Epithelial cell of esophagus (primary cell): Measurements from ENCODE around the gene RRAS.

ENCODE experiments used
- DNase-seq: peaks from one replicate; pipeline ENCODE4 v3.0.0; 2010; ENCODE audit warnings: low read depth
- H3K4me3 ChIP-seq: 2 replicates; pipeline ENCODE4 v1.5.1; 2011; ENCODE audit warnings: mild to moderate bottlenecking, low read length, control low read depth
- TF ChIP-seq, protein P1 (sequence below): IDR thresholded peaks from 2 replicates; pipeline ENCODE4 v1.5.1; 2011; ENCODE audit warnings: low read depth, mild to moderate bottlenecking, low read length, control low read depth, inconsistent platforms; ENCODE audit not compliant: insufficient read depth; ENCODE audit errors: missing control alignments

RRAS gene

DNA sequence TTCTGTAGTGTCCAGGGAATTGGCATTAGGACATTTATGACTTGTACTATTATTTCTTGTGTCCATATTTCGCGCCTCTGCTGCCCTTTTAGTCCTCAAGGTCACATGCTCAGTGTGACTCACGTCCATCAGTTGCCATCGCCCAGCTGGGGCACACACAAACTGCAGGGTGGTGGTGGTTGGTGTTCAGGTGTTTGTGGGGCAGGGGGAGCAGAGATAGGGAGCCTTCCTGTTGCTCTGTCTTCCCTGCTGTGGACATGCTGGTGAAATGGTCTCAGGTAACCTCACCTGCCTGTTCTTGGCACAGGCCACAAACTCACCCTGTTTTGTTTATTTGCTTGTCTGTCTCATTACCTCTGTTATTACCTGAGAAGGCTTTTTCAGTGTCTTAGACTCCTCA, 26.6 kb downstream of the RRAS start:
- no peak overlapping the region for H3K4me3 ChIP-seq
- TF ChIP-seq, protein P1, sequence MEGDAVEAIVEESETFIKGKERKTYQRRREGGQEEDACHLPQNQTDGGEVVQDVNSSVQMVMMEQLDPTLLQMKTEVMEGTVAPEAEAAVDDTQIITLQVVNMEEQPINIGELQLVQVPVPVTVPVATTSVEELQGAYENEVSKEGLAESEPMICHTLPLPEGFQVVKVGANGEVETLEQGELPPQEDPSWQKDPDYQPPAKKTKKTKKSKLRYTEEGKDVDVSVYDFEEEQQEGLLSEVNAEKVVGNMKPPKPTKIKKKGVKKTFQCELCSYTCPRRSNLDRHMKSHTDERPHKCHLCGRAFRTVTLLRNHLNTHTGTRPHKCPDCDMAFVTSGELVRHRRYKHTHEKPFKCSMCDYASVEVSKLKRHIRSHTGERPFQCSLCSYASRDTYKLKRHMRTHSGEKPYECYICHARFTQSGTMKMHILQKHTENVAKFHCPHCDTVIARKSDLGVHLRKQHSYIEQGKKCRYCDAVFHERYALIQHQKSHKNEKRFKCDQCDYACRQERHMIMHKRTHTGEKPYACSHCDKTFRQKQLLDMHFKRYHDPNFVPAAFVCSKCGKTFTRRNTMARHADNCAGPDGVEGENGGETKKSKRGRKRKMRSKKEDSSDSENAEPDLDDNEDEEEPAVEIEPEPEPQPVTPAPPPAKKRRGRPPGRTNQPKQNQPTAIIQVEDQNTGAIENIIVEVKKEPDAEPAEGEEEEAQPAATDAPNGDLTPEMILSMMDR, result no peak
- DNase-seq, result peak; percentile 28

DNA sequence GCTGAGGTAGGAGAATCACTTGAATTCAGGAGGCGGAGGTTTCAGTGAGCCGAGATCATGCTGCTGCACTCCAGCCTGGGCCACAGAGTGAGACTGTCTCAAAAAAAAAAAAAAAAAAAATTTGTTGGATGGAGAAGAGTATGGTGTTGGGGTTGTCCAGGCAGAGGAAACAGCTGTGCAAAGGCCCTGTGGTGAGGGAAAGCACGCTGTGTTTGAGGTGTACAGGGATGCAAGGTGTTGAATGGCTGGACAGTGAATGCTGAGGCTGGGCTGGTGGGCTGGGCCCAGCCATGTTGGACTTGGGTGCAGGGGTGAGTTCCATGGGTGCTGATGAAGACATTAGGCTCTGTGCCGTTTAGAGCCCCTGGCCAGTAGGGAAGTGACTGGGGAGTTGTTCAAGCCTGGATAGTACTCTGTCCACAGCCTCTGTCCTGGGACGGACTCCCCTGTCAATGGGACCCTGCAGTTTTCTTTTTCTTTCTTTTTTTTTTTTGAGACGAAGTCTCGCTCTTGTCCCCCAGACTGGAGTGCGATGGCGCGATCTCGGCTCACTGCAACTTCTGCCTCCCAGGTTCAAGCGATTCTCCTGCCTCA, 30.3 kb downstream of the RRAS start:
- no peak overlapping the region for H3K4me3 ChIP-seq
- no peak for DNase-seq
- TF ChIP-seq, protein P1, result no peak

DNA sequence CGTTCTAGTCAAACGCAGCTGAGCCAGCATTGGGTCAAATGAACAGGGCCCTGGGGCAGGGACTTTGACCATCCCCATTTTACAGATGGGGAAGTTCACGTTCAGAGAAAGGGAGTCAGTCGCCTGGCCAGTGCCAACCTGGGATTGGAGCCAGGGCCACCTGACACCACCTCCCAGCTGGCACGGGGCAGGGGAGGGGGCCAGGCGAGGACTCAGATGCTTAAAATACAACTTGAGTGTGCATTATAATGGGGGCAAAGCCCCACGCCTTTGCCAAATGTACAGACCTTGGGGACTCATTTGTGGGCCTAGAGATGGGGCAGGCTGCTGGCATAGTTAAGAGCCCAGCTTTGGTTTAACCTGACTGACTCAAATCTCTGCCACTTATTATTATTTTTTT, 34.3 kb downstream of the RRAS start:
- no peak for DNase-seq
- TF ChIP-seq, protein P1, result no peak
- no peak overlapping the region for H3K4me3 ChIP-seq

DNA sequence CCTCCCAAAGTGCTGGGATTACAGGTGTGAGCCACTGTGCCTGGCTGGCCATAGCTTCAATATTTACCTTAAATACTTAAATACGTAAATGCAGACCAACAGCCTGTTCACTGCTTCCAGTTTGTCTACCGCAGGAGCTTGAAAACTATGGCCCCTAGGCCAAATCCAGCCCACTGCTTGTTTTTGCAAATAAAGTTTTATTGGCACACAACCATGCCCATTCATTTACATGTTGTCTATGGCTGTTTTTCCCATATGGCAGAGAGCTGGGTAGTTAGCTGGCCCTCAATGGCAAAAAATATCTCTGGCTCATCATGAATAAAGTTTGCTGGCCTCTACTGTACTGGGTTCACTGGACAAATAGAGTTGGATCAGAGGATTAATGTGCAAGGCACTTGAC, 37.1 kb downstream of the RRAS start:
- TF ChIP-seq, protein P1, result no peak
- no peak overlapping the region for H3K4me3 ChIP-seq
- DNase-seq, result no peak

DNA sequence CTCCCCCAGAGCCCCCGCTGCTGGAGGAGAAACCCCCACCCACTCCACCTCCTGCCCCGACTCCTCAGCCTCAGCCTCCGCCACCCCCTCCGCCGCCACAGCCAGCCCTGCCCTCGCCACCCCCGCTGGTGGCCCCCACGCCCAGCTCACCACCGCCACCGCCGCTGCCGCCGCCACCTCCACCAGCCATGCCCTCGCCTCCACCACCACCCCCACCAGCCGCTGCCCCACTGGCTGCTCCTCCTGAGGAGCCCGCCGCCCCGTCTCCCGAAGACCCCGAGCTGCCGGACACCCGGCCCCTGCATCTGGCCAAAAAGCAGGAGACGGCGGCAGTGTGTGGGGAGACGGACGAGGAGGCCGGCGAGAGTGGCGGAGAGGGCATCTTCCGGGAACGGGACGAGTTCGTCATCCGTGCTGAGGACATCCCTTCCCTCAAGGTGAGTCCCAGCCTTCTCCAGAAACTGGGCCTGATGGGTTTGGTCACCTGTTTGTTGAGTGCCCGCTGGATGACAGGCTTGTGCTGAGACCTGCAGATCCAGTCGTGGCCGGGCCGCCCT, 38.4 kb downstream of the RRAS start:
- TF ChIP-seq, protein P1, result no peak
- no peak overlapping the region for H3K4me3 ChIP-seq
- DNase-seq, result no peak

DNA sequence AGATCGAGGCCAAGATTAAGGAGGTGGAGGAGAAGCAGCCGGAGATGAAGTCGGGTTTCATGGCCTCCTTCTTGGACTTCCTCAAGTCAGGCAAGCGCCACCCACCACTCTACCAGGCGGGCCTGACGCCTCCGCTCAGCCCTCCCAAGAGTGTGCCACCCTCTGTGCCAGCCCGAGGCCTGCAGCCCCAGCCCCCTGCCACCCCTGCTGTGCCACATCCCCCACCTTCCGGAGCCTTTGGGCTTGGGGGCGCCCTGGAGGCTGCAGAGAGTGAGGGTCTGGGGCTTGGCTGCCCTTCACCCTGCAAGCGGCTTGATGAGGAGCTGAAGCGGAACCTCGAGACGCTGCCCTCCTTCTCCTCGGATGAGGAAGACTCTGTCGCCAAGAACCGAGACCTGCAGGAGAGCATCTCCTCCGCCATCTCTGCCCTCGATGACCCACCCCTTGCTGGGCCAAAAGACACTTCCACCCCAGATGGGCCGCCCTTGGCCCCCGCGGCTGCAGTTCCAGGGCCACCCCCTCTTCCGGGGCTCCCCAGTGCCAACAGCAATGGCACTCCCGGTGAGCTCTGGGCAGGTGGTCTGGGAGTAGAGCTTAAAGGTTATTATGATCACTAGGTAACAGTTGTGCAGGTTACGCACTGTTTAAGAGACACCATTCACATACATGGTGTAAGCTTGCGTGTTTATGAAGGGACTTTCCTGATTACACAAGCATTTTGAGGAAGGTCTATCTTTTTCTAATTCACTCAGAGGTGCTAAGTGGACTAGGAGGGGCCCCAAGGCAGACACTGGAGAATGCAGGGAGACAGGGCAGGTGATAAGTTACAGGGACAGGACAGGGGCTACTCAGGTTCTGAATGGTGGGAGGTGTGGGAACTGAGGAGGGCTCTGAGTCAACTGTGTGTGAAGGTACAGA, 40.3 kb downstream of the RRAS start:
- TF ChIP-seq, protein P1, result no peak
- DNase-seq, result no peak
- no peak overlapping the region for H3K4me3 ChIP-seq
